A673 (cell line): ENCODE measurements around the gene GALNT2.

ENCODE experiments used
- EZH2 ChIP-seq: fragments of 200-600 bp; sonication (generic); IDR thresholded peaks from 2 replicates; pipeline ENCODE4 v1.6.1; 2017; ENCODE audit warnings: borderline replicate concordance, low read depth, mild to moderate bottlenecking, mixed read lengths, antibody characterized with exemption, low read length; ENCODE audit not compliant: poor library complexity, severe bottlenecking
- TF ChIP-seq, protein P1 (sequence below): fragments of 300-800, 200-600 bp; sonication (generic); conservative IDR thresholded peaks from 2 replicates; pipeline ENCODE4 v1.5.1; 2017; ENCODE audit warnings: low read depth, mild to moderate bottlenecking, antibody characterized with exemption, low read length, moderate library complexity, mixed read lengths

DNA sequence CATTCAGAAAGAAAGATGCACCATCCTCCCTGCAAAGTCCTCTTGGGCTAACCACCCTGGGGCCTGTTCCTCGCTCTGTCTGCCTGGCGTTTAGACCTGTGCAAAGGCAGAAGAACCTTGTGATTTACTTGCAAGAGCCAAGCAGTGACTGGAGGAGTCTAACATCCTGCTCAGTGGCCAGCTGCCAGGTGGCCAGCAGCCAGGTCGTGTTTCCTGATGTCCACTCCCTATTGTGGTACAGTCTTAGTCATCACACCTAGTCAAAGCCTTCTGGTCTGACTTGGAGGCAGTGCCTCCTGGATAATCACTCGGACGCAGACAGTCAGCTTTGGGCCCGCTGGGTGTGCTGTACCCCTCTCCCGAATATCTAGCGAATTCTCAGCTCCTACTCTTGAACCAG is 241.0 kb downstream of the GALNT2 start:
- TF ChIP-seq, protein P1, sequence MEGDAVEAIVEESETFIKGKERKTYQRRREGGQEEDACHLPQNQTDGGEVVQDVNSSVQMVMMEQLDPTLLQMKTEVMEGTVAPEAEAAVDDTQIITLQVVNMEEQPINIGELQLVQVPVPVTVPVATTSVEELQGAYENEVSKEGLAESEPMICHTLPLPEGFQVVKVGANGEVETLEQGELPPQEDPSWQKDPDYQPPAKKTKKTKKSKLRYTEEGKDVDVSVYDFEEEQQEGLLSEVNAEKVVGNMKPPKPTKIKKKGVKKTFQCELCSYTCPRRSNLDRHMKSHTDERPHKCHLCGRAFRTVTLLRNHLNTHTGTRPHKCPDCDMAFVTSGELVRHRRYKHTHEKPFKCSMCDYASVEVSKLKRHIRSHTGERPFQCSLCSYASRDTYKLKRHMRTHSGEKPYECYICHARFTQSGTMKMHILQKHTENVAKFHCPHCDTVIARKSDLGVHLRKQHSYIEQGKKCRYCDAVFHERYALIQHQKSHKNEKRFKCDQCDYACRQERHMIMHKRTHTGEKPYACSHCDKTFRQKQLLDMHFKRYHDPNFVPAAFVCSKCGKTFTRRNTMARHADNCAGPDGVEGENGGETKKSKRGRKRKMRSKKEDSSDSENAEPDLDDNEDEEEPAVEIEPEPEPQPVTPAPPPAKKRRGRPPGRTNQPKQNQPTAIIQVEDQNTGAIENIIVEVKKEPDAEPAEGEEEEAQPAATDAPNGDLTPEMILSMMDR: no peak
- no peak for TF ChIP-seq EZH2
